Smooth muscle cell (in vitro differentiated cells): ENCODE results near the gene ARL15. TPM values are rescaled to one million over a fixed set of nuclear protein-coding genes. Genes with fewer than 3 reads are reported as not detected.

Experiments used
- DNase-seq: peaks from one replicate; lab custom pipeline; 2025; ENCODE audit not compliant: unreplicated experiment; lab: John Stamatoyannopoulos, UW
- H2AFZ ChIP-seq: fragments of 200-600 bp; sonication (generic); 2 replicates; pipeline ENCODE4 v1.6.0; 2016; ENCODE audit warnings: antibody characterized with exemption, low read depth, mild to moderate bottlenecking
- H3F3A ChIP-seq: fragments of 200-600 bp; sonication (generic); 2 replicates; pipeline ENCODE4 v1.6.0; 2017; ENCODE audit warnings: antibody characterized with exemption, low read depth
- H3K27ac ChIP-seq: fragments of 200-600 bp; sonication (generic); 2 replicates; pipeline ENCODE4 v1.5.1; 2016; ENCODE audit warnings: low read depth, mild to moderate bottlenecking
- H3K27me3 ChIP-seq: fragments of 200-600 bp; sonication (generic); 2 replicates; pipeline ENCODE4 v1.6.1; 2016; ENCODE audit warnings: low read depth, mild to moderate bottlenecking
- H3K36me3 ChIP-seq: fragments of 200-600 bp; sonication (generic); 2 replicates; pipeline ENCODE4 v1.5.1; 2016; ENCODE audit warnings: low read depth
- H3K4me1 ChIP-seq: fragments of 200-600 bp; sonication (generic); 2 replicates; pipeline ENCODE4 v1.5.1; 2016; ENCODE audit warnings: low read depth
- H3K4me2 ChIP-seq: fragments of 200-600 bp; sonication (generic); 2 replicates; pipeline ENCODE4 v1.6.0; 2016; ENCODE audit warnings: mild to moderate bottlenecking
- H3K4me3 ChIP-seq: fragments of 200-600 bp; sonication (generic); 2 replicates; pipeline ENCODE4 v1.5.1; 2016; ENCODE audit warnings: mild to moderate bottlenecking
- H3K79me2 ChIP-seq: fragments of 200-600 bp; sonication (generic); 2 replicates; pipeline ENCODE4 v1.6.0; 2016; ENCODE audit warnings: low read depth, mild to moderate bottlenecking
- H3K9ac ChIP-seq: fragments of 200-600 bp; sonication (generic); 2 replicates; pipeline ENCODE4 v1.6.0; 2016; ENCODE audit warnings: low read depth
- H3K9me3 ChIP-seq: fragments of 200-600 bp; sonication (generic); replicated peaks from 2 replicates; pipeline ENCODE4 v1.5.1; 2016; ENCODE audit warnings: low read depth
- H4K20me1 ChIP-seq: fragments of 200-600 bp; sonication (generic); 2 replicates; pipeline ENCODE4 v1.6.0; 2016; ENCODE audit warnings: low read depth
- WGBS: methylation state at CpG from one replicate; pipeline ENCODE4 v1.1.7; 2016; ENCODE audit warnings: low lambda C conversion rate; 5-methylcytosine and 5-hydroxymethylcytosine counted together
- polyA plus RNA-seq: library from polyadenylated mRNA; unstranded; fragments of >200 nt; fragmentation: Nextera tagmentation; extraction: Ambion mirVana; gene quantifications from 2 replicates; pipeline ENCODE4 v1.2.1, GENCODE V29; 2016
- total RNA-seq: library from RNA; depleted of rRNA; stranded (reverse); fragments of >200 nt; gene quantifications from 2 replicates; pipeline ENCODE4 v1.2.3, GENCODE V29; 2014
- TF ChIP-seq, protein P1 (sequence below): fragments of 200-600 bp; sonication (generic); IDR thresholded peaks from 2 replicates; pipeline ENCODE4 v1.5.1; 2017; ENCODE audit warnings: borderline replicate concordance, mild to moderate bottlenecking, antibody characterized with exemption; ENCODE audit not compliant: insufficient read depth, poor library complexity, severe bottlenecking

ARL15 gene
- total and polyA plus RNA-seq, 2 experiments from 2014 or later = 9.8 to 51.1 TPM

DNA sequence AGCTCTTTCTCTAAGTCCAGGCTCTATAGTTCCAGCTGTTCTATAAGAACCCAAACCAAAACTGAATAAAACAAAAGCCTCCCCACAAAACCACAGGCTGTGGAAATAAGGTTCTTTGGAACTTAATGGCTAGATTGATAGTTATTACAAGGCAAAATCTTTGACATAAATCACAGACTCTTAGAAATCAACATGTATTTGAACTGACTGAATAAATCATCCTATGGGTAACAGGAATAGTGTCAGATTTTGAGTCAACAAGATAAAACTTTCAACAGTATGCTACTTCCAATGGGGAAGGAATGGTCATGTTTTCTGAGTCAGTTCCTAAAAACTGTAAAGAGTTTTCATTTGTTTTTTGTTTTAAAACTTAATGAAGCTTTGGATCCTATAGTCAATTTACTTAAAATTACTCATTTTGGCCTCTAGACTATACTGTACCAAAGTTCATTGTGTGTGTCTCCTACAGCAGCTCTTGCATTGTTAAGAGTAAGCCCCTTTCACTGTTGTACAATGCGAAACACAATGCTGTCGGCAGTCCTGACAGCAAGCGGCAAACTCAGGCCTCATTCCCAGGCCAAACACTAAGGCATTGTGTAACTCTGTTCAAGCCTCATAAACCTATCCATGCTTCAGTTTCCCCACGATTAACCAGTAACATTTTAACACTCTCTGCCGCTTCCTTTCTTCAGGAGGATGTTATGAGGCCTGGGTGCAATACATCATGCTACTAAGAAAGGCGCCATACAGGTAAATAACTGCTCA lies 134.1 kb downstream of the ARL15 start:
- Histone ChIP-seq H4K20me1 (peaks cover 65% of the 10 kb centered on the region), H2AFZ (no peak overlapping the region), H3K27me3 (no peaks in the 10 kb centered on the region), H3K4me1 (peaks cover 32% of the 10 kb centered on the region), H3K4me3 (no peak overlapping the region), H3K79me2 (no peaks in the 10 kb centered on the region), H3K36me3 (no peaks in the 10 kb centered on the region), H3K4me2 (no peak overlapping the region), H3K9me3 (no peaks in the 10 kb centered on the region), H3F3A (no peaks in the 10 kb centered on the region), H3K27ac (no peak overlapping the region), H3K9ac (no peak overlapping the region)
- WGBS = 70% methylated on average over 6 of the region's 6 CpGs
- TF ChIP-seq, protein P1, sequence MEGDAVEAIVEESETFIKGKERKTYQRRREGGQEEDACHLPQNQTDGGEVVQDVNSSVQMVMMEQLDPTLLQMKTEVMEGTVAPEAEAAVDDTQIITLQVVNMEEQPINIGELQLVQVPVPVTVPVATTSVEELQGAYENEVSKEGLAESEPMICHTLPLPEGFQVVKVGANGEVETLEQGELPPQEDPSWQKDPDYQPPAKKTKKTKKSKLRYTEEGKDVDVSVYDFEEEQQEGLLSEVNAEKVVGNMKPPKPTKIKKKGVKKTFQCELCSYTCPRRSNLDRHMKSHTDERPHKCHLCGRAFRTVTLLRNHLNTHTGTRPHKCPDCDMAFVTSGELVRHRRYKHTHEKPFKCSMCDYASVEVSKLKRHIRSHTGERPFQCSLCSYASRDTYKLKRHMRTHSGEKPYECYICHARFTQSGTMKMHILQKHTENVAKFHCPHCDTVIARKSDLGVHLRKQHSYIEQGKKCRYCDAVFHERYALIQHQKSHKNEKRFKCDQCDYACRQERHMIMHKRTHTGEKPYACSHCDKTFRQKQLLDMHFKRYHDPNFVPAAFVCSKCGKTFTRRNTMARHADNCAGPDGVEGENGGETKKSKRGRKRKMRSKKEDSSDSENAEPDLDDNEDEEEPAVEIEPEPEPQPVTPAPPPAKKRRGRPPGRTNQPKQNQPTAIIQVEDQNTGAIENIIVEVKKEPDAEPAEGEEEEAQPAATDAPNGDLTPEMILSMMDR = no peak
- no peak for DNase-seq

DNA sequence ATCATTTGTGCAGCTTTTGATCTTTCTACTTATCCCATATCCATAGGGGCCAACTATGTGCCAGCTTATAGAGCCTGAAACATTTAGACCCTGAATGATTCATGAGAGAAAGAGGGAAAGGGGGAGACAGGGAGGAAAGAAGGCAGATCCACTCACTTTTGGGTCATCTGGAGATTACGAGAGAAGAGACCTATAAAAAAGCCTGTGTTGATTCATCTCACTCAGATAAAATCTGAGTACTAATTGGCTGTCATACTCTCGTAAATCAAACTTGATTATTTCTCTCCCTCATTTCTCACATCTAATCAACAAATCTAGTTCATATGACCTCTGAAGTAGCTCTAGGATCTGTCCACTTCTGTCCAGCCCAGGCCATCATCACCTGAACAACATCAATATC lies 137.1 kb downstream of the ARL15 start:
- 49% methylated on average over 2 of the region's 2 CpGs for WGBS

DNA sequence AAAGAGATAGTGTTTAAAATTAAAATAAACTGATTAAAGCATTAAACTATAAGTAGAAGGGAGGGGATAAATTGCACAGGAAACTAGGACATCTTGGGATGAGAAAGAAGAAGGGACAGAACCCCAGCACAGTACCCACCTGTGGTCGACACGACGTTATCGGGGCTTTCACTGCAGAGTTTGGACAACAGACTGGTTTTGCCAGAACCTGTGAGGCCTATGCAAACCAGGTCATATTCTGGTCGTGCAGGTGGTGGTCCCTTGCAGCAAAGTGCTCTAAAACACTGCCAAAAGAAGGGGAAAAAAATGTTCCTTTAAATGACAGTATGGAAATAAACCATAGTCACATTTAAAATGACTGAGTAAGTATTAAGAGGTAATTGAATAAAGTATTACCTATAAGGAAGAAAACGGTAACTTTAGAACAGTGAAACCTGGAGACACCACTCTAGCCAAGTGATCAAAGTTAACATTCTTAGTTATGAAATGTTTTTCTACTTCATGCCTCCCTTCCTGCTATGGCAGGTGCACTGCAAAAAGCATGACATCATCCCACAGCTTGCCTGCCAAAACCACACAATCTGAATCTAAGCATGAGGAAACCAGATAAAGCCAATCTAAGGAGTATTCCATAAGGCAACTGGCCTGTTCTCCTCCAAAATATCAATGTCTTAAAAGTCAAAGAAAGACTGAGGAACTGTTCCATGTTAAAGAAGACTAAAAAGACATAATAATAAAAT lies 138.6 kb downstream of the ARL15 start:
- Histone ChIP-seq H3F3A (no peaks in the 10 kb centered on the region), H3K27me3 (no peaks in the 10 kb centered on the region), H3K4me2 (no peak overlapping the region), H2AFZ (no peak overlapping the region), H3K4me1 (peaks cover 6% of the 10 kb centered on the region), H3K9me3 (no peaks in the 10 kb centered on the region), H3K4me3 (no peak overlapping the region), H3K27ac (no peak overlapping the region), H3K36me3 (no peaks in the 10 kb centered on the region), H4K20me1 (peaks cover 44% of the 10 kb centered on the region), H3K9ac (no peak overlapping the region), H3K79me2 (no peaks in the 10 kb centered on the region)
- no peak for DNase-seq
- TF ChIP-seq, protein P1 = no peak
- WGBS = 92% methylated on average over 6 of the region's 6 CpGs

More for the DNA sequence above, 137.1 kb downstream of the ARL15 start:
- Histone ChIP-seq H3K9ac (no peak overlapping the region), H3K4me1 (peaks cover 10% of the 10 kb centered on the region), H3K4me3 (no peak overlapping the region), H3K4me2 (no peak overlapping the region), H4K20me1 (peaks cover 54% of the 10 kb centered on the region), H3K36me3 (no peaks in the 10 kb centered on the region), H3F3A (no peaks in the 10 kb centered on the region), H3K79me2 (no peaks in the 10 kb centered on the region), H2AFZ (no peak overlapping the region), H3K9me3 (no peaks in the 10 kb centered on the region), H3K27ac (no peak overlapping the region), H3K27me3 (no peaks in the 10 kb centered on the region)
- TF ChIP-seq, protein P1 = no peak
- DNase-seq = no peak
